Measurements from ENCODE around the gene PSMF1.

Gene PSMF1

DNA sequence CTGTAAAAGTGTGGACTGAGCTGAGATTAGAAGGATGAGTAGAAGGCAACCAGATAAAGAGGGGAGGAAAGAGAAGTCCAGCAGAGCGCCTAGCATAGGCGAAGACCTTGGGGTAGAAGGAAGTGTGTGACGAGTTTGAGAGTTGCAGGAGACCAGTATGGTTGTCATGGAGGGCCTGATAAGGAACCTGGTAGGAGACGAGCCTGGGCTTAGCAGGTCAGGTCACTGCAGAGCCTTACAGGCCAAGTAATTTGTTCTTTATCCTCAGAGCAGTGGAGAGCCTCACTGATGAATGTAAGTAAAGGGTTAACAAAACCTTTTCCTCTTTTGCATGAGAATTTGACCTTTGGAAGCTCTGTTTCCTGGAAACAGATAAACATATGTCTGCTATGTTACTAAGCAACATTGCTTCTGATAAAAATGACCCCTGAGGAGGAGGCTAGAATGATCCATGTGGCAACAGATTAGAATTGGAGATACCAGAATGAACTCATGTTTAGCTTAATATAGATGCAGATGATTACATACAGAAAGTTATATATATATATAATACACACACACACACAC, 69.3 kb downstream of the PSMF1 start:
- in situ Hi-C loops (cut with HindIII; ENCODE audit: low sequenced_read_pairs): no loop called here

- in situ Hi-C loops (cut with HindIII; ENCODE audit: low sequenced_read_pairs): no loop called here
These were observed 69.9 kb downstream of the PSMF1 start for GRCh38 chr20:1188347-1188746.

GRCh38 chr20:1189827-1190226, 71.4 kb downstream of the PSMF1 start:
- in situ Hi-C loops (cut with HindIII; ENCODE audit: low sequenced_read_pairs): no loop called here

DNA sequence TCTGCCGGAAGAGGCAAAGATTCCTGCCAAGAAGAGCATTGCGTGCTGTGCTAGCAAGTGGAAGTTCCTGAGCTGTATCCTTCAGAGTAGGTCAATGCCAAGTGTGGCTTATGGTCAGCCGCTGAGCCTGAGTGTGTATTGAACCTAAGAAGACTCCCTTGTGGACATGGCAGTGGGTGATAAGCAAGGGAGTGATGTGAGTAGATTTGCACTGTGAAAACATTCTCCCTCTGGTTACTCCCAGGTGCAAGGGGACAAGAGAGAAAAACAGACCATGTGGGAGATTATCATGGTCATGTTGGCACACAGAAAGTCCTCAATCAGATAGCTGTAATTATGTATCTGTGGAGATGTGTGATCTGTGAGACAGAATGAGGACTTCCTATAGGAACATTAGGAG, 72.4 kb downstream of the PSMF1 start:
- in situ Hi-C loops (cut with HindIII; ENCODE audit: low sequenced_read_pairs): no loop called here

DNA sequence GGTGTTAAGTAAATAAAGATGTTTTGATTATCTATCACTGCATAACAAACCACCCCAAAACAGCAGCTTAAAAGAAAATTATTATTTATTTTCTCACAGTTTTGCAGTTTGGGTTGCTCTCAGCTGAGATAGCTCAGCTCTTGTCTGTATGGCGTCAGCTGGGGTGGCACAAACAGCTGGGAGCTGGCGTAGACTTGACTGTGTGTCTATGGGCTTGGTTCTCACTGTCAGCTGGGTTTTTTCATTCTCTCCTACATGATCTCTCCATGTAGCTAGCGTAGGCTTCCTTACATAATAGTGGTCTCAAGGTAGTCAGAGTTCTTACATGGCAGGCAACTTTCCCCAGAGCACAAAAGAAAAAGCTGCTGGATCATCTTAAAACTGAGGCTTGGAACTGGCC, 72.9 kb downstream of the PSMF1 start:
- in situ Hi-C loops (cut with HindIII; ENCODE audit: low sequenced_read_pairs): no loop called here

DNA sequence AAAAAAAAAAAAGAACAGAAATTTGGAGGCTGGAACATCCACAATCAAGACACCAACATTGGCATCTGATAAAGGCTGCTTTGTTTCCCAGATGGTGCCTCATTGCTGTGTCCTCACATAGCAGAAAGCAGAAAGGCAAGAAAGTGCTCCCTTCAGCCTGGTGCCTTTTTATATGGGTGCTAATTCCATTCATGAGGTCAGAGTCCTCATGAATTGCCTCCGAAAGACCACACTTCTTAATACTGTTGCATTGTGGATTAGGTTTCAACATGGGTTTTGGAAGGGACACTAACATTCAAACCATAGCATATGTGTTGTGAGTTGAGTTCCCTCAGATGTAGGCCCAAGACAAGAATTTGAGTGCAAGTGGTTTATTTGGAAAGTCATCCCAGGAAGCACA, 76.8 kb downstream of the PSMF1 start:
- in situ Hi-C loops (cut with HindIII; ENCODE audit: low sequenced_read_pairs): no loop called here

GRCh38 chr20:1196634-1197033, 78.2 kb downstream of the PSMF1 start:
- in situ Hi-C loops (cut with HindIII; ENCODE audit: low sequenced_read_pairs): no loop called here

DNA sequence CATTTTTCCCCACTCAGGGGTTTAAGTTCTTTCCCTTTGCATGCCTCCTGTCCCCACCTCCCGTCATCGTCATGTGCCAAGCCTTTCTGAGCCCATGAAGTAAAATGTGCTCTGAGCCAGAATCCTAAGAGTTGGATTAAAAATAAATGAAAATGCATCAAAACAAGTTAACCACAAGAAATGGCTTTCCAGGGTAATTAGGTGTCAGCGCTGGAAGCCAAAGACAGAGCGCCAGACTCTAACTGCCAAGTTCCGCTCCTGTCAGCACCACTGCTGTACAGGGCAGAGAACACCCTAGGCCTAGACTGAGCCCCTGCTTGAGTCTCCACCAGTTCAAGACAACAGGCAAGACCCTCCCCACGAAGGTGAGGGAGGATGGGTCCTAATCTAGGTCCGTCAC, 79.4 kb downstream of the PSMF1 start:
- in situ Hi-C loops (cut with HindIII; ENCODE audit: low sequenced_read_pairs): no loop called here

GRCh38 chr20:1198751-1199150, 80.3 kb downstream of the PSMF1 start:
- in situ Hi-C loops (cut with HindIII; ENCODE audit: low sequenced_read_pairs): no loop called here

- in situ Hi-C loops (cut with HindIII; ENCODE audit: low sequenced_read_pairs): no loop called here
These were observed 80.9 kb downstream of the PSMF1 start for GRCh38 chr20:1199212-1199873.

DNA sequence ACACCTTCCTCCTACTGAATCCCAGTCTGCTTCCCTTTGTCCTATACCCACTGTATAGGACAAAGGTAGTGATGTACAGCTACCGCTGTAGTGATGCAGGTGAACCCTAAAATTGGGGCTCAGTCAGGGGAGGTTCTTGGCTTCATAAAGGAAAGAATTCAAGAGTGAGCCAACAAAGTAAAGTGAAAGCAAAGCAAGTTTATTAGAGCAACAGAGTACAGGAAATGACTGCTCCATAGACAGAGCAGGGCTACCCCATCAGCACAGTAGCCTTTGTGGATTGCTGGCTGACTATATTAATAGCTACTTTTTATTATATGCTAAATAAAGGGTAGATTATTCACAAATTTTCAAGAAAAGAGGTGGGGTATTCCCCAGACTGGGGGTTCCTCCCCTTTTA, 81.6 kb downstream of the PSMF1 start:
- in situ Hi-C loops (cut with HindIII; ENCODE audit: low sequenced_read_pairs): no loop called here

DNA sequence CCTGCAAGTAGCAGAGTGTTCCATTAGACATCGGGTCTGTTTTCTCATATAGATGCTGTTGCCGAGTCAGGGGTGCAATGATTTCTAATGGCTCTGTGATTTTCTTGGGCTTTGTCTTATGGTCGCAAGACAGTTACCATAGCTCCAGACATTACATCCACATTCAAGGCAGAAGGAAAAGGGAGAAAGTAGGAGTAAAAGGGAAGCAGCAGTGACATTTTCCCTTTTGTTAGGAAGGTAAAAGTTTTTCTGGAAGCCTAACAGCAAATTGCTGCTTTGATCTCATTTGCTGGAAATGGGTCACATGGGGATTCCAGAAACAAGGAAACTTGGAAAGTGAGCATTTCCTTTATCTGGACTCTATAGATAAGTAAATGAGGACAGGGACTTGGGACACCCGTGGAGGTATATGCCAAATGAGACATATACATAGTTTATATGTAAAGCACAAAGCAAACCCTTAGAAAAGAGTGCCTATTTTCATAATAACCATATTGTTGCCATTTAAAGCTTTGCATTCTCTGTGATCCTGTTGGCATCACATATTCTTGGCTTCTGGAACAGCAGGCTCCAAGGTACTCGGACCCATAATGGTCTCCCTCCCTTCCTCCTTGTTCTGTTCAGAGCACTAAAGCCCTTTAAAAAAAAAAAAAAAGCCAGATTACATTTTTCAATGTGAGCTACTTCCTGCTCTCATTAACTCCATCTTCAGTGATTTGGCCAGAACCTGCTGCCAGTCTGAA, 84.5 kb downstream of the PSMF1 start, which contains the start of gene C20orf202:
Gene C20orf202 (plus strand): TSS at position 693 of the 743 bp plus-strand sequence. CDS start 132 bp downstream, outside the sequence.
- in situ Hi-C loops (cut with HindIII; ENCODE audit: low sequenced_read_pairs): no loop called here

- in situ Hi-C loops (cut with HindIII; ENCODE audit: low sequenced_read_pairs): no loop called here
These were observed 85.2 kb downstream of the PSMF1 start for GRCh38 chr20:1203630-1204029.

DNA sequence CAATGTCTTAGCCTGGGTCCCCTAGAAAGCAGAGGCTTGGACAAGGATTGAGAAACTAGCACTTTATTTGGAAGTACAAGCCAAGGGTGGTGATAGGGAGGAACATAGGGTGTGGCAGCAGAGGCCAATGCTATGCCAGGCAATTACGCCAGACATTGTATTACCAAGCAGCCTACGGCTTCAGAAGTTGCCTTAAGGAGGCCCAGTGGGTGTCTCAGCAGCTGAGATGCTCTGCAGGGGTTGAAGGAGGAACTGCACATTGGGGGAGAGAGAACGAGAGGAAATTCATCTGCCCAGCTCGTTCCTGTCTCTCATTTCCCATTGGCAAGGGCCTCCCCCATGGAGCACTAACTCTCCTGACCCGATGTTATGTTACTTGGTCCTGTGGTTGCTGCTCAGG, 85.7 kb downstream of the PSMF1 start:
- in situ Hi-C loops (cut with HindIII; ENCODE audit: low sequenced_read_pairs): no loop called here

- in situ Hi-C loops (cut with HindIII; ENCODE audit: low sequenced_read_pairs): no loop called here
These were observed 86.2 kb downstream of the PSMF1 start for GRCh38 chr20:1204576-1204975.

- in situ Hi-C loops (cut with HindIII; ENCODE audit: low sequenced_read_pairs): no loop called here
These were observed 87.4 kb downstream of the PSMF1 start for GRCh38 chr20:1205802-1206201.

- in situ Hi-C loops (cut with HindIII; ENCODE audit: low sequenced_read_pairs): no loop called here
These were observed 88.2 kb downstream of the PSMF1 start for GRCh38 chr20:1206366-1207148.

GRCh38 chr20:1207293-1207878, 89.0 kb downstream of the PSMF1 start:
- in situ Hi-C loops (cut with HindIII; ENCODE audit: low sequenced_read_pairs): no loop called here

DNA sequence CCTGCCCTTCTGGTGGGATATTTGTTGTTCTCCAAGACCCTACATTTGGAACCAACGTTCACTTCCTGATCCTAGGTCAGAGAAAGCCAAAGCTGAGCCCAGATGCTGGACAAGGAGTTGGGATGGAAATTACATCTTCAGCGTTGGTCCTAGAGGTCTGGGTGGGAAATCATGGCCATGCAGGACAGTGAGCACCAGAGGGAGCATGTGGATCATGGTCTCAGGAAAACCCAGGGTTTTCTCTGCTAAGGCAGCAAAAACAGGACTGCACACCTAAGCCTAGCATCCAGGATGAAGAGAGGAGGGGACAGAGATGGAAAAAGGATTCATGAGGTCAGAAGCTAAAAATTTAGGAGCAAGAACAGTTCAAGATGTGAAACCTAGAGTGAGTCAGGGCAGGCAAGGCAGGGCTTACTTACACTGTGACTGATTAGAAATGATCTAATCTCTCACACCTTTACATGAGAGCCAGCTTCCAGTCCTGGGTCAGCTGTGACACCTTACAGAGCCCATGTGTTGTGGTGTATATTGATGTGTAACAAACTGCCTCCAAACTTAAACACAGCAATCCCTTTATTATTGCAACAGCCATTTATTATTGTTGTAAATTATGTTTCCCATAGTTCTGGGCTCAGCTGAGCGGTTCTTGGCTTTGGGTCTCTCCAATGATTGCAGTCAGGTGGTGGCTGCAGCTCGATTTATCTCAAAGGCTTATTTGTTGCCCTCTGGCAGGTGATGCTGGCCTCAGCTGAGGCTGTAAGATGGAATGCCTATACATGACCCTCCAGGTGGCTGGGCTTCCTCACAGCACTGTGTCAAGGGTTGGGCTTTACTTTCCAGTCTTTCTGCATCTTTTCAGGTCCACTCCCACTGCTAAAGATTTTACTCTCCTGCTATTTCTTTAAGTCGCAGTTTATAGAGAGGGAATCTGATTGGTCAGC, 91.3 kb downstream of the PSMF1 start:
- in situ Hi-C loops (cut with HindIII; ENCODE audit: low sequenced_read_pairs): no loop called here

DNA sequence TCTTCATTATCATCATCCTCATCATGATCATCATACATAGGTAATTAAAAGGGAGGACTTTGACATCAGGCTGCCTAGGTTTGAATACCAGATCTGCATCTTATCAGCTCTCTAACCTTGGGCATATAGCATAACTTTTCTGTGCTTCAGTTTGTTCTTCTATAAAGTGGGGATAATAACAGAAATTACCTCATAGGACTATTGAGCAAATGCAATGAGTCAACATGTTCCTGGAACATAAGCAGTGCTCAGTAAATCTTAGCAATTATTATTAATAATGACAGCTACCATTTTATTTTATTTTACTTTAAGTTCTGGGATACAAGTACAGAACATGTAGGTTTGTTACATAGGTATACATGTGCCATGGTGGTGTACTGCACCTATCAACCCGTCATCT, 92.1 kb downstream of the PSMF1 start:
- in situ Hi-C loops (cut with HindIII; ENCODE audit: low sequenced_read_pairs): no loop called here

Measured in DLD1 (cell line).